NCI-H2107 treated with DMSO at 0.1 percent for 48 hours (cell line): ENCODE data around the gene KCNK18.

ENCODE experiments used
- DNase-seq: peaks from one replicate; lab custom pipeline; 2025; ENCODE audit not compliant: unreplicated experiment; lab: John Stamatoyannopoulos, UW

Gene KCNK18

GRCh38 chr10:117197189-117197588, at the start of gene KCNK18:
KCNK18 (plus strand) TSS chr10:117197489; CDS start chr10:117197489, 0 bp downstream.
- DNase-seq, result no peak

GRCh38 chr10:117148284-117148683, 49.0 kb upstream of the KCNK18 start:
- no peak for DNase-seq

GRCh38 chr10:117152668-117153067, 44.6 kb upstream of the KCNK18 start:
- DNase-seq, result no peak

- no peak for DNase-seq
These were observed 39.0 kb upstream of the KCNK18 start for GRCh38 chr10:117158297-117158696.

- no peak for DNase-seq
These were observed 37.9 kb upstream of the KCNK18 start for GRCh38 chr10:117159390-117159789.

GRCh38 chr10:117160567-117160966, 36.7 kb upstream of the KCNK18 start:
- no peak for DNase-seq

- no peak for DNase-seq
These were observed 35.8 kb upstream of the KCNK18 start for GRCh38 chr10:117161386-117162033.

- DNase-seq, result no peak
These were observed 34.9 kb upstream of the KCNK18 start for GRCh38 chr10:117162093-117163060.

- no peak for DNase-seq
These were observed 34.0 kb upstream of the KCNK18 start for GRCh38 chr10:117163061-117163953.

GRCh38 chr10:117163954-117164548, 33.2 kb upstream of the KCNK18 start:
- DNase-seq, result no peak

GRCh38 chr10:117164592-117165537, 32.4 kb upstream of the KCNK18 start:
- no peak for DNase-seq

- no peak for DNase-seq
These were observed 31.5 kb upstream of the KCNK18 start for GRCh38 chr10:117165538-117166417.

GRCh38 chr10:117166418-117167345, 30.6 kb upstream of the KCNK18 start:
- no peak for DNase-seq

- no peak for DNase-seq
These were observed 29.9 kb upstream of the KCNK18 start for GRCh38 chr10:117167346-117167788.

- DNase-seq, result no peak
These were observed 29.3 kb upstream of the KCNK18 start for GRCh38 chr10:117167789-117168674.

GRCh38 chr10:117168729-117169128, 28.6 kb upstream of the KCNK18 start:
- DNase-seq, result no peak
